ENCODE results near the gene MTNR1A. TPM values are rescaled to one million over a fixed set of nuclear protein-coding genes. Genes with fewer than 3 reads are reported as not detected.
A peak's percentile ranks its signal among the peaks of the same experiment; 100 is the strongest.

Gene MTNR1A
- polyA plus RNA-seq (2013, experiment 1 of 2): 0.06 TPM
- polyA plus RNA-seq (2013, experiment 2 of 2): 0.04 TPM

DNA sequence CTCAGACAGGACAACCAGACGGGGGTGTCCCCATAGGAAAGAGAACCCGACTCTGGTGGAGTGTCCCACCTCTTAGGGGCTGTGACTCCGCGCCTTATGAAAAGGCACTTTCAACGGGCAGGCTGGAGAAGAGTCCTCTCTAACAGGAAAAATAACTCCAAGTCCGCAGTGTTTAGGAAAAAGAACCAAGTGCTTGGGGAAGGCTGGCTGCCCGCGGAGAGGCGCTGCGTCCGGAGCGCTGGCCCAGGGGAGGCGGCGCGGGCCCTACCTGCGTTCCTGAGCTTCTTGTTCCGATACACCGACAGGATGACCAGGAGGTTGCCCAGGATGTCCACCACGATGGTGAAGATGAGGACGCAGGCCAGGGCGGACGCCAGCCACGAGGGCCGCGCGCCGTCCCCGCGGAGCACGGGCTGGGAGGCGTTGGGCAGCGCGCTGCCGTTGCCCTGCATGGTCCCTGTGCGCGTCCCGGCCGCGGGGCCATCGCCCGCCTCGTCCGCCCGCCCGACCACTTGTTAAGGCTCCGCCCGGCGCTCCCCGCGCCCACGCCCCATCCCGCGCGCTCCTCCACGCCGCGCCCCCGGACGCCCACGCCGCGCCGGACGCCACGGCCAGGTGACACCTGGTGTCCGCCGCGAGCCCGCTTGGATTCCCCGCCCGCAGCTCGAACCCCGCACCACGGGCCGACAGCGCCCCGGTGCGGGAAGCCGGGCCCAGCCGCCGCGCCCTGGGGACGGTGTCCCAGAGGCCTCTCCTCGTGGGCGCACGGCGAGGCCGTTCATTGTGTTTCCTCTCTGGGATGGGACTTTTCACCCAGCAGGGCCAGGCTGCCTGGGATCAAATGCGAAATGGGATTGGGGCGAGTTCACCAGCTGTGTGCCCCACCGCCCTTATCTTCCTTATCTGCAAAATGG, at the start of gene MTNR1A:
Gene MTNR1A, minus strand, starts transcription at position 654 of the 914 bp plus-strand sequence. Its CDS starts 202 bp downstream, at position 452.
- Histone ChIP-seq H4K91ac (ENCODE audit: low read length) (no peak within 1 kb of the TSS), H3K36me3 (ENCODE audit: control insufficient read depth in 1 of 2, insufficient read depth in 2 of 2, low read depth in 1 of 2, low read length in 2 of 2) (no peaks in the 10 kb centered on the region), H2AFZ (ENCODE audit: low read depth, low read length) (peak within 1 kb of the TSS; percentile 6), H3K4me1 (ENCODE audit: control insufficient read depth, insufficient read depth, low read depth, low read length) (peaks cover 10% of the 10 kb centered on the region), H3K18ac (ENCODE audit: low read depth in 1 of 2, low read length in 2 of 2) (no peak within 1 kb of the TSS), H2BK5ac (ENCODE audit: low read depth, low read length, poor library complexity, severe bottlenecking) (no peak within 1 kb of the TSS), H3K4me2 (ENCODE audit: low read length, poor library complexity, severe bottlenecking) (peak within 1 kb of the TSS; percentile 80), H3K14ac (ENCODE audit: low read length in 2 of 2) (peak within 1 kb of the TSS in 1 of 2 experiments; percentile 2), H2BK15ac (ENCODE audit: low read depth, poor library complexity, severe bottlenecking) (no peak within 1 kb of the TSS), H2BK12ac (ENCODE audit: low read length in 2 of 2) (no peak within 1 kb of the TSS), H3K9me3 (ENCODE audit: control insufficient read depth, low read length) (no peaks in the 10 kb centered on the region), H3K4me3 (ENCODE audit: insufficient read depth in 1 of 2, low read depth in 1 of 2, low read length in 2 of 2) (peak within 1 kb of the TSS; percentile 57 to 69), H3K23ac (ENCODE audit: low read length in 2 of 2) (no peak within 1 kb of the TSS), H2BK120ac (ENCODE audit: low read depth, low read length) (no peak within 1 kb of the TSS), H3K4ac (ENCODE audit: low read depth in 1 of 2, low read length in 2 of 2) (no peak within 1 kb of the TSS), H2AK5ac (ENCODE audit: low read length, severe bottlenecking) (no peak within 1 kb of the TSS), H3K9ac (ENCODE audit: low read length) (no peak within 1 kb of the TSS), H3K79me1 (replicated peaks; ENCODE audit: low read length, poor library complexity, severe bottlenecking) (no peaks in the 10 kb centered on the region), H4K8ac (ENCODE audit: low read length) (no peak within 1 kb of the TSS), H3K27me3 (ENCODE audit: control insufficient read depth in 1 of 2, insufficient read depth in 1 of 2, low read length in 2 of 2) (peaks cover 17 to 63% of the 10 kb centered on the region in 2 experiments), H3K27ac (ENCODE audit: low read length, poor library complexity, severe bottlenecking) (no peak within 1 kb of the TSS)
- DNase-seq: peak; percentile 28
- 2% methylated on average over 77 of the region's 91 CpGs for WGBS

DNA sequence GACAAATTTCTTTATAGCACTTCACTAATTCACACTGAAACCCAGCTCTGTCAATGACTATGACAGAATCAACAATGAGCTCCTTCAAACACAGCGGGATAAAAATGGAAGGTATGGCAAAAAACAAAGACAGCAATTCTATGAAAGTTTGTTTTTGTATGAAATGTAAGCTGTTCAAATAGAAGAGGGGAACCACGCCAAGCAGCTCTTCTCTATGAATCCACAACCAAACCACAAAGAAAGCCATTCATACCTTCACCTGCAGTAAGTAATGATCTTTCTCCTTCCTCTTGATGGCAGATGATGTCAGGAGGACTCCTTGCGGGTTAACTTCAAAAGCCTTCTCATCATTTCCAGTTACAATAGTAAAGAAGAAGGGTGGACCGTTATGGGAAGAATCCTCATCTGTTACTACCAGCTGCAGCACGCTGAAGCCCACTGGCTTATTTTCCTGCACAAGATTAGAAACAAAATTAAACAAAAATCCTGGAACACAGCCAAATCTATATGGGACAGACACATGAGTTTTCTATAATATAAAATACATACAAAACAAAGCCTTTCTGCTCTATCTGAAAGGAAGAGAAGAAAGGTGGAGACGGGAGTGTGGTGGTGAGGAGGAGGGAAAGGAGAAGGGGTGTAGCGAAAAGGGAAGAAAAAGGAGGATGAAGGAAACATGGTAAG, 48.9 kb upstream of the MTNR1A start:
- no peak overlapping the region for H3K27ac ChIP-seq (ENCODE audit: low read length, poor library complexity, severe bottlenecking)
- H4K8ac ChIP-seq (ENCODE audit: low read length): no peak overlapping the region
- H4K91ac ChIP-seq (ENCODE audit: low read length): no peak overlapping the region
- H2BK5ac ChIP-seq (ENCODE audit: low read depth, low read length, poor library complexity, severe bottlenecking): no peak overlapping the region
- no peak for DNase-seq
- no peak overlapping the region for H3K4me2 ChIP-seq (ENCODE audit: low read length, poor library complexity, severe bottlenecking)
- no peak overlapping the region for H3K14ac ChIP-seq (ENCODE audit: low read length in 2 of 2)
- peaks cover 60 to 96% of the 10 kb centered on the region in 2 experiments for H3K36me3 ChIP-seq (ENCODE audit: control insufficient read depth in 1 of 2, insufficient read depth in 2 of 2, low read depth in 1 of 2, low read length in 2 of 2)
- H2AFZ ChIP-seq (ENCODE audit: low read depth, low read length): no peak overlapping the region
- no peak overlapping the region for H2BK12ac ChIP-seq (ENCODE audit: low read length in 2 of 2)
- H3K4me1 ChIP-seq (ENCODE audit: control insufficient read depth, insufficient read depth, low read depth, low read length): peaks cover 5% of the 10 kb centered on the region
- H3K9me3 ChIP-seq (ENCODE audit: control insufficient read depth, low read length): no peaks in the 10 kb centered on the region
- H2AK5ac ChIP-seq (ENCODE audit: low read length, severe bottlenecking): no peak overlapping the region
- no peak overlapping the region for H2BK120ac ChIP-seq (ENCODE audit: low read depth, low read length)
- no peak overlapping the region for H3K18ac ChIP-seq (ENCODE audit: low read depth in 1 of 2, low read length in 2 of 2)
- no peak overlapping the region for H3K4ac ChIP-seq (ENCODE audit: low read depth in 1 of 2, low read length in 2 of 2)
- H3K79me1 ChIP-seq (replicated peaks; ENCODE audit: low read length, poor library complexity, severe bottlenecking): peaks cover 32% of the 10 kb centered on the region
- 88% methylated on average over 5 of the region's 7 CpGs for WGBS
- no peak overlapping the region for H3K9ac ChIP-seq (ENCODE audit: low read length)
- H3K27me3 ChIP-seq (ENCODE audit: control insufficient read depth in 1 of 2, insufficient read depth in 1 of 2, low read length in 2 of 2): no peaks in the 10 kb centered on the region
- no peak overlapping the region for H3K4me3 ChIP-seq (ENCODE audit: insufficient read depth in 1 of 2, low read depth in 1 of 2, low read length in 2 of 2)
- H3K23ac ChIP-seq (ENCODE audit: low read length in 2 of 2): no peak overlapping the region
- H2BK15ac ChIP-seq (ENCODE audit: low read depth, poor library complexity, severe bottlenecking): no peak overlapping the region

DNA sequence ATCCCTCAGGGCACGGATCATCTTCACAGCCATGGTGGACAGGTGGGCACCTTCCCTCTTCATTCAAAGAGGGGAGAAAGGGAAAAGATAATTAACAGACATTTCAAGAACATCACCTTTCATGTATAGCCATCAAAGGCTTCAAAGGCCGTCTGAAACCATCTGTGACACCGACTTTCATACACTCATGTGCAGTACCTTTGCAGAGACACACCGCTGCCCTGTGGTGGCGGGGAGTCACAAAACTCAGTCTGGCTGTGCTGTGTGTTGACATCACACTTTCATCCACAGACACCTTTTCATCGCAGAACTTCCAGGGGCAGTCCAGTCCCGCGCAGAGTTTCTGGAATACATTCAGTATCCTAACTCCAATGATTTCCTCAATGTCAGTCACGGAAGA, 47.6 kb upstream of the MTNR1A start:
- Histone ChIP-seq H2BK15ac (ENCODE audit: low read depth, poor library complexity, severe bottlenecking) (no peak overlapping the region), H2AFZ (ENCODE audit: low read depth, low read length) (no peak overlapping the region), H3K23ac (ENCODE audit: low read length in 2 of 2) (no peak overlapping the region), H2AK5ac (ENCODE audit: low read length, severe bottlenecking) (no peak overlapping the region), H2BK5ac (ENCODE audit: low read depth, low read length, poor library complexity, severe bottlenecking) (no peak overlapping the region), H3K4me3 (ENCODE audit: insufficient read depth in 1 of 2, low read depth in 1 of 2, low read length in 2 of 2) (no peak overlapping the region), H3K4ac (ENCODE audit: low read depth in 1 of 2, low read length in 2 of 2) (no peak overlapping the region), H3K18ac (ENCODE audit: low read depth in 1 of 2, low read length in 2 of 2) (no peak overlapping the region), H3K36me3 (ENCODE audit: control insufficient read depth in 1 of 2, insufficient read depth in 2 of 2, low read depth in 1 of 2, low read length in 2 of 2) (peaks cover 60 to 96% of the 10 kb centered on the region in 2 experiments), H3K4me2 (ENCODE audit: low read length, poor library complexity, severe bottlenecking) (no peak overlapping the region), H3K9ac (ENCODE audit: low read length) (no peak overlapping the region), H3K14ac (ENCODE audit: low read length in 2 of 2) (no peak overlapping the region), H3K27ac (ENCODE audit: low read length, poor library complexity, severe bottlenecking) (no peak overlapping the region), H3K27me3 (ENCODE audit: control insufficient read depth in 1 of 2, insufficient read depth in 1 of 2, low read length in 2 of 2) (no peaks in the 10 kb centered on the region), H2BK120ac (ENCODE audit: low read depth, low read length) (no peak overlapping the region), H3K79me1 (replicated peaks; ENCODE audit: low read length, poor library complexity, severe bottlenecking) (peaks cover 30% of the 10 kb centered on the region), H4K8ac (ENCODE audit: low read length) (no peak overlapping the region), H4K91ac (ENCODE audit: low read length) (no peak overlapping the region), H3K4me1 (ENCODE audit: control insufficient read depth, insufficient read depth, low read depth, low read length) (peaks cover 5% of the 10 kb centered on the region), H3K9me3 (ENCODE audit: control insufficient read depth, low read length) (no peaks in the 10 kb centered on the region), H2BK12ac (ENCODE audit: low read length in 2 of 2) (no peak overlapping the region)
- no peak for DNase-seq
- 99% methylated on average over 7 of the region's 9 CpGs for WGBS

DNA sequence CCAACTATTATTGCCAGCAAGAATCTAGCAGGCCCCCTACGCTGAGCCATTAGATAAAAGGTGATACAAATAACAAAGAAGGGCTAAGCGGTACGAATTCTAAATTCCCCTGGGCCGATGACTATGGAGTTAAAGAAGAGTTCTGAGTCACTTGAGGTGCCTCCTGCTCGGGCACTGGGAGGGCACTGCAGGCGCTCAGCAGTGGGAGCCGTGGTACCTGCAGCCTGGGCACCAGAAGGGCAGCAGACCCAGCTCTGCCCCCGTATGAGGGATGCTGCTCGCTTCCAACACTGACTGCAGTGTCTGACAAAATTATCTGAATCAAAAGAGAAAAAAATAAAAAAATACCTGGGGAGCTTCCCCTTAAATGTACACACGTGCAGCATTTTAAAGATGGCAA, 44.1 kb upstream of the MTNR1A start:
- Histone ChIP-seq H2BK5ac (ENCODE audit: low read depth, low read length, poor library complexity, severe bottlenecking) (no peak overlapping the region), H3K27ac (ENCODE audit: low read length, poor library complexity, severe bottlenecking) (no peak overlapping the region), H2BK120ac (ENCODE audit: low read depth, low read length) (no peak overlapping the region), H3K23ac (ENCODE audit: low read length in 2 of 2) (no peak overlapping the region), H3K4me2 (ENCODE audit: low read length, poor library complexity, severe bottlenecking) (no peak overlapping the region), H2BK12ac (ENCODE audit: low read length in 2 of 2) (no peak overlapping the region), H3K9me3 (ENCODE audit: control insufficient read depth, low read length) (no peaks in the 10 kb centered on the region), H3K4me1 (ENCODE audit: control insufficient read depth, insufficient read depth, low read depth, low read length) (no peaks in the 10 kb centered on the region), H3K79me1 (replicated peaks; ENCODE audit: low read length, poor library complexity, severe bottlenecking) (peaks cover 38% of the 10 kb centered on the region), H3K36me3 (ENCODE audit: control insufficient read depth in 1 of 2, insufficient read depth in 2 of 2, low read depth in 1 of 2, low read length in 2 of 2) (peaks cover 55 to 100% of the 10 kb centered on the region in 2 experiments), H3K14ac (ENCODE audit: low read length in 2 of 2) (no peak overlapping the region), H3K4ac (ENCODE audit: low read depth in 1 of 2, low read length in 2 of 2) (no peak overlapping the region), H3K9ac (ENCODE audit: low read length) (no peak overlapping the region), H2BK15ac (ENCODE audit: low read depth, poor library complexity, severe bottlenecking) (no peak overlapping the region), H2AFZ (ENCODE audit: low read depth, low read length) (no peak overlapping the region), H4K91ac (ENCODE audit: low read length) (no peak overlapping the region), H3K4me3 (ENCODE audit: insufficient read depth in 1 of 2, low read depth in 1 of 2, low read length in 2 of 2) (no peak overlapping the region), H4K8ac (ENCODE audit: low read length) (no peak overlapping the region), H3K27me3 (ENCODE audit: control insufficient read depth in 1 of 2, insufficient read depth in 1 of 2, low read length in 2 of 2) (no peaks in the 10 kb centered on the region), H2AK5ac (ENCODE audit: low read length, severe bottlenecking) (no peak overlapping the region), H3K18ac (ENCODE audit: low read depth in 1 of 2, low read length in 2 of 2) (no peak overlapping the region)
- WGBS: 98% methylated on average over 10 of the region's 10 CpGs
- DNase-seq: no peak
